Embryonic facial prominence (tissue), 1 donor: ENCODE measurements around the gene DDX60.
"Not testable (repeated sequence)": the region's sequence is repeated elsewhere in the genome, so short reads cannot be mapped to it uniquely, and the experiment has no call there.

ENCODE experiments used
- DNase-seq: peaks from one replicate; pipeline ENCODE4 v3.0.0-alpha.2; 2016; ENCODE audit errors: extremely low spot score

The DDX60 gene

DNA sequence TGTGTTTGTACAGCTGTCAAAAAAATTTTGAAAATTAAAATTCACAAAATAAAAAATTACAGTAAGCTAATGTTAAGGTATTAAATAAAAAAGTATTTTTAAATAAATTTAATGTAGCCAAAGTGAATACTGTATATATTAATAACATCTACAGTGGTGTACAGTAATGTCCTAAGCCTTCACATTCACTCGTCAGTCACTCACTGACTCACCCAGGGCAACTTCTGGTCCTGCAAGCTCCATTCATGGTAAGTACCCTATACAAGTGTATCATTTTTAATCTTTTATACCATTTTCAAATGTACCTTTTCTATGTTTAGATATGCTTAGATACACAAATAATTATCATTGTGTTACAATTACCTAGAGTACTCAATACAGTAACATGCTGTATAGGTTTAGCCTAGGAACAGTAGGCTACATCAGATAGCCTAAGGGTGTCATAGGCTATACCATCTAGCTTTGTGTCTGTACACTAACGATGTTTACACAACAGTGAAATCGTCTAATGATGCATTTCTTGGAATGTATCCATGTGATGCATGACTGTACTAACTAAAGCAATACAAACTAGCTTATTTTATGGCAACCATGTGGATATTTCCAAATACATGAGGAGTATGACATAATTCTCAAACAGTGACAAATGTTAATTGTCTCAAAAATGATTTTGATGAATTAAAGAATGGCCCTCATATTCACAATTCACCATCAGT lies 13.7 kb downstream of the DDX60 start:
- DNase-seq = no peak

DNA sequence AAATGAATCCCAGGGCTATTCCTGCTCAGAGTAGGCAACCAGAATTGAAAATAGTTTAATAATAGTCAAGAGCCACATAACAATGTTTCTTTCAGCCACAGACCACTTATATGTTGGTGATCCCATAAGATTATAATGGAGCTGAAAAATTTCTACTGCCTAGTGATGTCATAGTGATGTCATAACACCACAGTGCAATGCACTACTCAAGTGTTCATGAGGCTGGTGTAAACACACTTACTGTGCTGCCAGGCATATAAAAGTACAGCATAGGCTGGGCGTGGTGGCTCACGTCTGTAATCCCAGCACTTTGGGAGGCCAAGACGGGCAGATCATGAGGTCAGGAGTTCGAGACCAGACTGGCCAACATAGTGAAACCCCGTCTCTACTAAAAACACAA lies 15.1 kb downstream of the DDX60 start:
- not testable (repeated sequence) for DNase-seq

- DNase-seq = no peak
These were observed 25.1 kb downstream of the DDX60 start for GRCh38 chr4:168293386-168293975.

- no peak for DNase-seq
These were observed 27.3 kb downstream of the DDX60 start for GRCh38 chr4:168291242-168291641.

DNA sequence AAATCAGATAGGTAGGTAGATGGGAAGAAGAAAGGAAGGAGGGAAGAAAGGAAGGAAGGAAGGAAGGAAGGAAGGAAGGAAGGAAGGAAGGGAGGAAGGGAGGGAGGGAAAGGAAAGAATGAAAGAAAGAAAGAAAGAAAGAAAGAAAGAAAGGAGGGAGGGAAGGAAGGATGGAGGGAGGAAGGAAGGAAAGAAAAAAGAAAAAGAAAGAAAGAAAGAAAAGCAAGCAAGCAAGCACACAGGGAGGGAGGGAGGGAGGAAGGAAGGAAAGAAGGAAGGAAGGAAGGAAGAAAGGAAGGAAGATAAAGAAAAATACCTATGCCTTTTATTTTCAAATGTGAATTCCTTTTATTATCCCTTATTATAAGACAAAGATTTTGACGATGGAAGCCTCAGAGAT lies 32.7 kb downstream of the DDX60 start:
- DNase-seq = not testable (repeated sequence)

- no peak for DNase-seq
These were observed 39.0 kb downstream of the DDX60 start for GRCh38 chr4:168279556-168279955.

GRCh38 chr4:168275836-168276235 lies 42.7 kb downstream of the DDX60 start:
- DNase-seq = no peak

GRCh38 chr4:168274871-168275270 lies 43.7 kb downstream of the DDX60 start:
- no peak for DNase-seq

DNA sequence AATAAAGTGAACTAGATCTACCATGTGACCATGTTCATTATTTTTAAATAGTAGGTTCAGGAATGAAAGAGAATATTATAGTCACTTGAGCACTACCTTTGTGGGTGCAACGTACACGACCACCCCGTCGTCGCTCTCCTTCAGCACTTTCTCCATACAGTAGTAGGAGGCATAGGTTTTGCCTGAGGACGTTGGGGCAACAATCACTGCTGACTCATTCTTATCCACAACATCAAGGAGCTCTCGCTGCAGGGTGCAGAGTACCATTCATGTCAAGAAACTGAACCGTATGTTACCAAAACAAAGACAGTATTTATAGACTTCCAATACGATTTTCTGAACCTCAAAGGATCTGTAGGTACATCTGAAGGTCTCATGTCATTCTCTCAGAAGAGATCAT lies 44.7 kb downstream of the DDX60 start:
- DNase-seq = no peak

GRCh38 chr4:168272488-168272887 lies 46.1 kb downstream of the DDX60 start:
- no peak for DNase-seq

- DNase-seq = no peak
These were observed 48.7 kb downstream of the DDX60 start for GRCh38 chr4:168269896-168270295.

DNA sequence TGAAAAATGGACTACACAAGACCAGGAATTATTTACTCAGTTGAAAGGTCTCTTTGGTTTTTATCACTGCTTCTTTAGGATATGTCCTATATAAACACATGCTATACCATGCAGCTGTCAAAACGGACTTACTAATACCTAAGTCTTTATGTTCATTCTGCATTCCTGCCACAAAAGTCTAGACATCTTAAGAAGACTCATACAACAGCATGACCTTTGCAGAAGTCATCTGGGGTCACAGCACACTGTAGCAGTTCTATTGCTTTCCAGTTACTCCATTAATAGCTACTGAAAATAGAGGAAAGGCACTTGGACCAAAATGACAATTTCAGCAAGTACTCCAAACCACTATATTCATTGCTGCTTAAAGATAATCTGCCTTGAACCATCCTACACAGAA lies 53.2 kb downstream of the DDX60 start:
- DNase-seq = no peak

DNA sequence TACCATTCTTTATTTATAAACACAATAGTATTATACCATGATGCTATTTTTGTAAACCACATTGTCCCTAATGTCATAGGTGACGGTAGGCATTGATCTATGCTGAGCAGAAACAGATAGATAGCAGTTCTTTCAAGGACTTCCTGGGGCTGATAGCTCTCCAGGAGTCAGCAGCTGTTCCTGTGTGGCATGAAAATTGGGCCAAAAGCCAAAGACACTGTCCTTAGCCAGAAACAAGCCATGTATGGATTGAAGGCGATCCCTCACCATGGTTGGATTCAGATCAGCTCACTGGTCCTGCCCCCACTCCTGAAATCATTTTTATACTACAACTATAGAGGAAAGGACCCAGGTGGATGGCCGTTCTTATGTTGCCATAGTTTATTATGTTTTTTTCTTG lies 53.6 kb downstream of the DDX60 start:
- no peak for DNase-seq

DNA sequence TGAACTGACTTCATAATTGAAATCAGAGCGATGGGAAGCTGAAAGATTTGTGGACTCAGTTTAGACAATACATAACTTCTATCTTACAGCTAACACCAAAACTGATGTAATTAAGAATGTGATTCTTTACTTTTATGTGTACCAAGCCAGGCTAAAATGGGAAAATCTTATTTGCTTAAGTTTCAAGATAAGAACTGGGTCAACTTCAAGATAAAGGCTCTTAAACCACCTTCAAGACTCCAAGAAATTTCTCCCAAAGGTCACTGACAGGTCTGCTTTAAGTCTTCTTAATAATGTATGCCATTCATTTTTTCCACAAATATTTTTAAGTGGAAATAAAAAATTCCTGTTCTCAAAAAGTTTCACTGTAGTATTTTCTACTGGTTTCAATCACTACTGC lies 55.5 kb downstream of the DDX60 start:
- DNase-seq = no peak

- DNase-seq = no peak
These were observed 59.5 kb downstream of the DDX60 start for GRCh38 chr4:168259096-168259495.

DNA sequence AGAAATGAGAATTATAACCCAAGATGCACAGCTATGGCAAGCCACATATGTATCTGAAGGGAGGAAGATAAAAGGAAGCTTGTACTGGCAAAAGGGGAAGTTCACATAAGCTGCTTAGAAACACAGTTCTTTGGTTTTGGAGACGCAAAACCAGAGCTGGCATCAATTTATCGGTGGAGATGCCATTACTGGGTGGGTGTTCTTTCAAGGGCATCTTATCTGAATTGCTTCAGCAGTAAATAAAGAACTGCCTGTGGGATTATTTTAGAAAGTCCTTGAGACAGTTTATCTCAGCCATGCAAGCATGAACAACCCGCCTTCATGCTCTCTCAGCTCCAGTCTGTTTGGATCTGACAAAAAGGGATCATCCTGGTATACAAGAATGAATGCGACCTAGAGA lies 60.8 kb downstream of the DDX60 start:
- no peak for DNase-seq

DNA sequence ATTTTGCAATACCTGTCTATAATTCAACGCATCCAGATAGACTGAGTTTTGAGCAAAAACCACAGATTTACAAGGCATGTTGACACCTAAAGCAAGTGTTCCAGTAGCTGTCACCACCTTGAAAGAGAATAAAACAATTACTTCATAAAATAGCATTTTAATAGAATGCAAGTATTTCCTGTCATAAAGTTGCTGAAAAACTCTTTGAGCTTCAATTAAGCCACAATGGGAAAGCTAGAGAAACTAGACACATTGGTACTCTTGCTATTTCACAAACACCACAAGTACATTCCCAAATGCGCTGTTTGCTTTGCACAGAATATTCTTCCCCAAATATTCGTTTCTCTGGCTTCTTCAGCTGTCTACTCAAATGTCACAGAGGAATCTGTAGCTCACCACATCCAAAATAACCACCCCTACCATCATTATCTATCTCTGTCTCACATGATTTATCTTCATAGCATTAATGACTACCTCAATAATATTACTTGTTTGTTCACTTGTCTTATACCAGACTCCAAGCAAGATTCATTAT lies 70.3 kb downstream of the DDX60 start:
- DNase-seq = no peak

GRCh38 chr4:168247603-168248002 lies 70.9 kb downstream of the DDX60 start:
- no peak for DNase-seq

DNA sequence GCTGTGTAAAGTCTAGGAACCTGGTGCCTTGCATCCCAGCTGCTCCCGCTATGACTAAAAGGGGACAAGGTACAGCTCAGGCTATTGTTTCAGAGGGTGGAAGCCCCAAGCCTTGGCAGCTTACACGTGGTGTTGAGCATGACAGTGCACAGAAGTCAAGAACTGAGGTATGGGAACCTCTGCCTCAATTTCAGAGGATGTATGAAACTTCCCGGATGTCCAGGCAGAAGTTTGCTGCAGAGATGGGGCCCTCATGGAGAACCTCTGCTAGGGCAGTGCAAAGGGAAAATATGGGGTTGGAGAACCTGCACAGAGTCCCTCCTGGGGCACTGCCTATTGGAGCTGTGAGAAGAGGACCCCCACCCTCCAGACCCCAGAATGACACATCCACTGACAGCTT lies 76.6 kb downstream of the DDX60 start:
- DNase-seq = no peak

GRCh38 chr4:168240821-168241220 lies 77.7 kb downstream of the DDX60 start:
- DNase-seq = no peak

GRCh38 chr4:168221301-168221700 lies 97.3 kb downstream of the DDX60 start:
- no peak for DNase-seq

DNA sequence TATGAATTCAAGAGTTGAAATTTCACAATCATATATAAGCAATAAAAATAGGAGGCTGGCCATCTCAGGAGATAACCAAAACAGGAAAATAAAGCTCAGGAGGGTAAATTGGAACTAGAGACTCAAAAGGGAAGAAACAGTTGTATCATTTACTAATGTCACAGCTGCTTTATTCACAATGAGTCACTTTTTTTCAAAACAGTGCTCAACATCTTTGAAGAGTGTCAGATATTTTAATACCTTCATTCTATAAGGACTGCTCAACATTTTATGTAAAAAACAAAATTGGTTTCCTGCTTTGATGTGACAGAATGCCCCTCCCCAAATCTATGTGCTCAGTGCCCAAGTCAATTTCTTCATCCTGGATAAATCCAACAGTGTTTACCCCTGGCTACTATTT lies 97.7 kb downstream of the DDX60 start:
- no peak for DNase-seq

- no peak for DNase-seq
These were observed 99.9 kb downstream of the DDX60 start for GRCh38 chr4:168218645-168219044.

GRCh38 chr4:168213511-168213910 lies 105.0 kb downstream of the DDX60 start:
- not testable (repeated sequence) for DNase-seq
